GM18526 (cell line): ENCODE data around the gene CENPV.
A peak's percentile ranks its signal among the peaks of the same experiment; 100 is the strongest.

ENCODE experiments used
- POLR2A ChIP-seq: IDR thresholded peaks from 3 replicates; pipeline ENCODE4 v1.6.1; 2011; ENCODE audit not compliant: insufficient read length; ENCODE audit errors: extremely low read depth

The CENPV gene

DNA sequence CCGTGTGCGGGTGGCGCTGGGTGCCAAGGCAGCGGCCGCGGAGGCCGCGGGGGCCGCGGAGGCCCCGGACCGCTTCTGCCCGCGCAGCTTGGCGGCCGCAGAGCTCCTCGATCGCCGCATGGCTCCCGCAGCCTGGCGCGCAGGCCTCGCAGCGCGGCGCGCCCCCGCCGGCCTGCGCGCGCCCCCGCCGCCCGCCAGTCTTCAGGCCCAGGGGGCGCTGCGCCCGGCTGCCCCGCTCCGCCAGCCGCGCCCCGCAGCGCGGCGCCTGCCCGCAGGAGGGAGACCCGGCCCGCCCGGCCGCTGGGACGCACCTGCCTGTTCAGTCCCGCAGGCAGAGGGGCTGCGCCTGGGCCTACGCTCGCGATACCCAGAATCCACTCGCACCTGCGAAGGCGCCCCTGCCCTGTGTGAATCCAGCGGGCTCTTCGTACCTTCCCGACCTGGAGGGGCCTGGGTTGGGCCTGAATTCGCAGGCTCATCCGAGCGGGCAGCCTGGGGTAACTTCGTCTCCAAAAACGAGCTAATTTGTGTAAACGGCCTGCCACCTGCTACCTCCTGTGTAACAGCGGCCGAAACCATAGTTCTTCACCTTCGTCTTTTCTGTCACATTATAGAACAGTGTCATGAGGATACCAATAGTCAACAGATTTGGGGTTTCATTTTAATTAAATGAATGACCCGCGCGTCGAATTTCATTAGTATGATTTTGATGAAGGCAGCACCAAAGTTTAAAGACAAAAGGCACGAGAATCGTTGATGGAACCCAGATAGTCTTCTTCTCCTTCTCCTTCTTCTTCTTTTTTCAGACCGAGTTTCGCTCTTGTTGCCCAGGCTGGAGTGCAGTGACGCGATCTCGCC lies at the start of gene CENPV:
TSS of gene CENPV (minus strand) at position 153 of the 858 bp plus-strand sequence. CDS start at position 120, 33 bp downstream.
- peak; percentile 71 for TF ChIP-seq POLR2A

DNA sequence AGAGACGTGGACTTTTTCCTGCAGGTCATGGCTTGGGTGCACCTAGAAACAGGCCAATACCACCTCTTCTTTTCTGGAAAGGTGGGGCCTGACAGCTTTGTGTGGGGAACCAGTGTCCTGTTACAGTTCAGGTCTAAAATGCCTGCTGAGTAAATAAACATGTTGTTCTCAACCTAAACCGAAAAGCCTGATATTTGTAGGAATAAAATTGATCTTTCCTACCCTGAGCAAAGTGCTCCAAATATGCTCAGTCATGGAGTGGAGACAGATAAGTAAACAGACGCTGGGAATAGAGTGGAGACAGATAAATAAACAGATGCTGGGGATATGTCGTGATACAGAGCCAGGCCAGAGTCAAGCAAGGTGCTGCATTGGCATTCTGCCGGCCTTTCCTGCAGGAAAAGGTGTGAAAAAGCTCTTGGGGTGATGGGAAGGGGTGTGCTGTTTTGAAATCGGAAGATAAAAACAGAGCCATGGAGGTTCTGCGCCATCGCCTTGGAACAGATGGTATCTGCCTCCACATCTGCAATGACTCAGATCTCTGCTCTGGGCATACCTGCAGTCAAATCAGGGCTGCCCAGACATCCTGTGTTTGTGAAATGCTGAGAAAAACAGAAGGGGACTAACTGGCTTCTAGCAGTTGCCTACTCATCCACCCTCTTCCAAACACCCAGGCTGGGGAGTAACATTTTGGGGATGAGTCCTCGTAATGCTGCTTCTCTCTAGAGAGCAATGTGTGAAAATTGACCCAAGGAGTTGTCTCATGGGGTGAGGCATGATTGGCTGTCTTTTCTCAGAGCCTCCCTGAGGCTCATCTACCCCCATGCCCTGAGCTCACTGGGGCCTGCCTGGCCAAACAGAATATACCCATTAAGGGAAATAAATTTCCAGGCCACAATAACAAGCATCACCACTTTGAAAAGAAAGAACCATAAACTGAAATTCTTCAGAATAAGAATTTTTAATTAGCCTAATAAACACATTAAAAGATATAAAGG lies 45.3 kb upstream of the CENPV start:
- TF ChIP-seq POLR2A, result no peak

DNA sequence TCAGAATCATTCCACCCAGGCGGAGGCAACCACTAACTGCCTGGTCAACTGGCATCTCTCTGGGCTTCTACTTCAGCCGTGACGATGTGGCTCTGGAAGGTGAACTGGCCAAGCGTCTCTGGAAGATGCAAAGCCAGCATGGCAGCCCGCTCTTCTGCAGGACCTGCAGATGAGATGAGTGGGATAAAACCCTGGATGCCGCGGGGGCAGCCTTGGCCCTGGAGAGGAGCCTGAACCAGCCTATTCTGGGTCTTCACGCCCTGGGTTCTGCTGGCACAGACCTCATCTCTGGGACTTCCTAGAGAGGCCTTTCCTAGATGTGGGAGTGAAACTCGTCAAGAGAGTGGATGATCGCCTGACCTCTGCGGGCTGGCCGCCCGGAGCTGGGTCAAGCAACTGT lies 38.2 kb upstream of the CENPV start:
- no peak for TF ChIP-seq POLR2A

DNA sequence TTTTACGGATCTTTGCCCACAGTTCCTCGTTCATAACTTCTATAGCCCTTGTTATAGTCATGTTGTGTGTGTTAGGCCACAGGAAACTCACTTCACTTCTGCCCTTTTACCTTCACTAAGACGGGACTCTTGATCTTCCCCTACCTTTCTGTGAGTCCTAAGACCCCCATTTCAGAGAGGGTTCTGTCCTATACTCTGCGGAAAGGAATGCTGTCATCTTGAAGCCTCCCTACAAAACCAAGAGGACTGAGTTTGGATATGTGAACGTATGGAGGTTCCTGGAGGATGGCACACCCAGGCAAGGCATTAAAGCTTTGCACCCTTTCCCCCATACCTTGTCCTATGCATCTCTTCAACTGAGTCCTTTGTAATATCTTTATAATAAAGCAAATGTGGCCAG lies 31.3 kb upstream of the CENPV start:
- no peak for TF ChIP-seq POLR2A

DNA sequence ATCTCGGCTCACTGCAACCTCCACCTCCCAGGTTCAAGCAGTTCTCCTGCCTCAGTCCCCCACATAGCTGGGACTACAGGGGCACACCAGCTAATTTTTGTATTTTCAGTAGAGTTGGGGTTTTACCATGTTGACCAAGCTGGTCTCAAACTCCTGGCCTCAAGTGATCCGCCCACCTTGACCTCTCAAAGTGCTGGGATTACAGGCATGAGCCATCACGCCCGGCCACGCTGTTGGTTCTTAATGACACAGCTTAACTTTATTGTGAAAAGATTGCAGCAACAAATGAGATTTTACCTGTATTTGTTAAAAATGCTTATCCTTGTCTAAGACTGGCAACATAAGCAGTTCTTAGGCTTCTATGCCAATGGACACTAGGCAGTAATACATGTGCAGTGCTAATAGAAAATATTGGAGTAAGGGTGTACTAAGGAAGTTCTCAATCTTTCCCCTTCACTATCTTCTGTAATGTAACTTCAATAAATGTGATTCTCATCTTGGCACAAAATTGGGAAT lies 30.6 kb upstream of the CENPV start:
- no peak for TF ChIP-seq POLR2A

DNA sequence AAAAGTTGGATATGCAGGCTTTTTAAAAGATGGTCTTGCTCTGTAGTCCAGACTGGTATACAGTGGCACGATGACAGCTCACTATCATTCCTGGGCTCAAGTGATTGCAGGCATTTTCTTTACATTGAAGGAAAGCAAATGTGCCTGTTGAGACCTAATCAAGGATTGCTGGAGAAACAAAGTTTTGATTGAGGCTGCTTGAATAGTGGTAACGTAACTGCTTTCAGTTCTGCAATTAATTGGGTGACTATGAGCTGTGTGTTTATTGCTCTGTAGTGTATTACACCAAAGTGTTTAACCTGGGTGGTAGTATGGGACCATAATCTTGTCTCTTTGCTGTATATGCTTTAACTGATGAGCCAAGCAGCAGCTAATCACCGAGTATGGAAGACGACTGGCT lies 29.9 kb upstream of the CENPV start:
- no peak for TF ChIP-seq POLR2A

DNA sequence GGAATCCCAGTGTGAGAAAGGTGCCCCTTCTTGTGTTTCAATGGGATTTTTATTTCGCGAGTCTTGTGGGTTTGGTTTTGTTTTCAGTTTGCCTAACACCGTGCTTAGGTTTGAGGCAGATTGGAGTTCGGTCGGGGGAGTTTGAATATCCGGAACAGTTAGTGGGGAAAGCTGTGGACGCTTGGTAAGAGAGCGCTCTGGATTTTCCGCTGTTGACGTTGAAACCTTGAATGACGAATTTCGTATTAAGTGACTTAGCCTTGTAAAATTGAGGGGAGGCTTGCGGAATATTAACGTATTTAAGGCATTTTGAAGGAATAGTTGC lies 28.2 kb upstream of the CENPV start:
- no peak for TF ChIP-seq POLR2A

DNA sequence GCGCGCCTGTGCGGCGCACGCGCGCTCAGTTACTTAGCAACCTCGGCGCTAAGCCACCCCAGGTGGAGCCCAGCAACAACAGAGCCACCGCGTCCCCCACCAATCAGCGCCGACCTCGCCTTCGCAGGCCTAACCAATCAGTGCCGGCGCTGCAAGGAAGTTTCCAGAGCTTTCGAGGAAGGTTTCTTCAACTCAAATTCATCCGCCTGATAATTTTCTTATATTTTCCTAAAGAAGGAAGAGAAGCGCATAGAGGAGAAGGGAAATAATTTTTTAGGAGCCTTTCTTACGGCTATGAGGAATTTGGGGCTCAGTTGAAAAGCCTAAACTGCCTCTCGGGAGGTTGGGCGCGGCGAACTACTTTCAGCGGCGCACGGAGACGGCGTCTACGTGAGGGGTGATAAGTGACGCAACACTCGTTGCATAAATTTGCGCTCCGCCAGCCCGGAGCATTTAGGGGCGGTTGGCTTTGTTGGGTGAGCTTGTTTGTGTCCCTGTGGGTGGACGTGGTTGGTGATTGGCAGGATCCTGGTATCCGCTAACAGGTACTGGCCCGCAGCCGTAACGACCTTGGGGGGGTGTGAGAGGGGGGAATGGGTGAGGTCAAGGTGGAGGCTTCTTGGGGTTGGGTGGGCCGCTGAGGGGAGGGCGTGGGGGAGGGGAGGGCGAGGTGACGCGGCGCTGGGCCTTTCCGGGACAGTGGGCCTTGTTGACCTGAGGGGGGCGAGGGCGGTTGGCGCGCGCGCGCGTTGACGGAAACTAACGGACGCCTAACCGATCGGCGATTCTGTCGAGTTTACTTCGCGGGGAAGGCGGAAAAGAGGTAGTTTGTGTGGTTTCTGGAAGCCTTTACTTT lies 27.6 kb upstream of the CENPV start, which contains the start of gene UBB:
TSS of gene UBB (plus strand) at position 452 of the 856 bp plus-strand sequence. CDS start 817 bp downstream, outside the sequence.
- TF ChIP-seq POLR2A, result peak; percentile 100

DNA sequence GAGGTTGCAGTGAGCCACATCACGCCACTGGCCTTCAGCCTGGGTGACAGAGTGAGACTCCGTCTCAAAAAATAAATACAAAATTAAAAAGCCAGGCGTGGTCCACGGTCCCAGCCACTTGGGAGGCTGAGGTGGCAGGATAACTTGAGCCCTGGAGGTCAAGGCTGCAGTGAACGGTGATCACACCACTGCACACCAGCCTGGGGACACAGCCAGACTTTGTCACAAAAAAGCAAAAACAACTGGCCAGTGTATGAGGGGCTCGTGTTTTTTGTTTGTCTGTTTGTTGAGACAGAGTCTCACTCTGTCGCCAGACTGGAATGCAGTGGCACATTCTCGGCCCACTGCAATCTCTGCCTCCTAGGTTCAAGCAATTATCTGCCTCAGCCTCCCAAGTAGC lies 26.4 kb upstream of the CENPV start:
- no peak for TF ChIP-seq POLR2A

DNA sequence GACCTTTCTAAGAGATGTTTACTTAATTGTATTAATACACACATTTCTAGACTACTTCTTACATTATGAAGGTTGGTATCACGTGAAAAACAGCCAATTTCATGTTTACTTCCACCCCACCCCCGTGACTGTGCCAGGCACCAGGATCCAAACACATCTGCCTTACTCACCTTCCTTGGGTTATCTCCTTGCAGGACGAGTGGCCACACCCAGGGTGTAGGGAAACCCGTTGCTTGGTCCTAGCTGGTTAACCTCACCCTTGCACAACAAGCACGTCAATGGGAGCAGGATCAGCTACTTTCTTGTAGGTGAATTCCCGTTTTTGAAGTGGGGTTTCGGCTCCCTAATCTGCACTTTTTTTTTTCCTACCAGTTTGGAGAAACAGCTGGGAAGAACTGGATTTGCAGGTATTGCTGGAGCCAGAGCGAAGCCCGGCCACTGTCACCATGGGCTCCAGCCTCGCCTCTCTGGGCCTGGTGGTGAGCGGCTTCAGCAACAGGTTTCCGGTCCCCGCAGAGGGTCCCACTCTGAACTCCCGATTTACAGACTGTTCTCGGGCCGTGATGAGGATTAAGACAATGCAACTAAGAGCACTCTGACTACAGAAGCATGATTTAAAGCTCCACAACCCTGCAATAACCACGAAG lies 25.5 kb upstream of the CENPV start:
- TF ChIP-seq POLR2A, result no peak

DNA sequence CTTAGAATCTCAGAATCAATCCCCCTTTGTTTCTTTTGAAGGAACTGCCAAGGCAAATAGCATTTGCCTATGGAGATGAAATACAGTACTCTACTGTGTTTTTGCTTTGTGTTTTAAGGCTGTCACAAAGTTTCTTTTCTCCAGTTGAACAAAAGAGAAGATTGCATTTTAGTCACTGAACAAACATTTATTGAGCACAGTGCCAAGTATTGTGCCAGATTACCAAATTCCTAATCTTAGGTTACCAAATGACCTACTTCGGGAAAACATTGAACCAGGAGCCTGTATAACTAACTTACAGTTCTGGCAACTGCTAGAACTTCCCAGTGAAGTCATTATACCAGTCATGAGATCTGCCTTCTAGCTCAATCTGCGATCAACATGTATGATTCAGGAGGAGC lies 24.7 kb upstream of the CENPV start:
- no peak for TF ChIP-seq POLR2A

DNA sequence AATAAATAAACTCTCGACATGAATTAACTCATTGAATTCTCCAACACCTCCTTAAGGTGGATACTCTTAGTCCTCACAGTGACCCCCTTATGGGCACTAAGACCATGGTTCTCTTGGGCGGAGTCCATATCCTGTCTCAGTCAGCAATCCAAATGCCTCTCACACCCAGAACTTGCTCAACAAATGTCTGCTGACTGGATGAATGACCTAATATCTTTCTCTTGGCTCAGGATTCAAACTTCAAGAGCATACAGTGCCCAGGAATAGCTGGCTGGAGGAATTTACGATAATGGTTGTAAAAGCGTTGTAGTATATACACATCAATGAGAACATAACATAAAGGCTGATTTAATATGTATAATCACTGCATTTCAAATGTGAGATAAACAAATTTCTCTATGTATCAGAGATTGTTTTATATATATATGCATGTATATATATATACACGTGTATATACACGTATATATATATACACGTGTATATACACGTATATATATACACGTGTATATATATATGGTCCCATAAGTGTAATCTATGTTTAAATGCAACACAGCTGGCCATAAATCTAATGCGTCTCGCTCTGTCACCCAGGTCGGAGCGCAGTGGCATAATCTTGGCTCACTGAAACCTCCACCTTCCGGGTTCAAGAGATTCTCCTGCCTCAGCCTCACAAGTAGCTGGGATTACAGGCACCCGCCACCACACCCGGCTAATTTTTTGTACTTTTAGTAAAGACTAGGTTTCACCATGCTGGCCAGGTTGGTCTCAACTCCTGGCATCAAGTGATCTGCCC lies 21.1 kb upstream of the CENPV start:
- TF ChIP-seq POLR2A, result no peak

DNA sequence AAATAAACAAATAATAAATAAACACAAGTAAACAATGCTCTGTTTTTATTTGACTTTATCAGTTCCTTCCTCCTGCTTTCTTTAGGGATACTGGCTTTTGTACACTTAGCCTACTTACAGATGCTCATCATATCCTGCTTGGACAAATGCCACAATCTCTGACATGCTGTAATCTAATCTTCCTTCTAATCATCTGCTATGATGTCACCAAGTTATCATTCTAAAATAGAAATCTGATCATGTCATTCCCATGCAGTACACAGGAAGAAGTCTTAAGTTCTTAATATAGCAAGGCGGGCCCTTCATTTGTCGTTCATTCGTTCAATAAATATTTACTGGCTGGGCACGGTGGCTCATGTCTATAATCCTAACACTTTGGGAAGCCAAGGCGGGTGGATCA lies 18.5 kb upstream of the CENPV start:
- TF ChIP-seq POLR2A, result no peak
